Activated CD4-positive, alpha-beta T cell treated with anti-CD3 and anti-CD28 coated beads, Interleukin-2, amount 10 ng/mL, durations not matched to agents 7 days and 5 days (primary cell): ENCODE data around the gene BOD1L2. TPM values are rescaled to one million over a fixed set of nuclear protein-coding genes. Genes with fewer than 3 reads are reported as not detected.

ENCODE experiments used
- CTCF ChIA-PET: fragments of 350-600 bp; sonication (Branson Sonifier 250); formaldehyde crosslinking; loops from one replicate; lab custom pipeline; 2021; ENCODE audit warnings: antibody characterized with exemption; lab: Charles Lee
- POLR2A ChIA-PET: fragments of 350-600 bp; sonication (Branson Sonifier 250); formaldehyde crosslinking; loops from one replicate; lab custom pipeline; 2021; ENCODE audit warnings: antibody characterized with exemption; lab: Charles Lee
- DNase-seq: peaks from one replicate; pipeline ENCODE4 v3.0.0-alpha.2; 2020
- H3K27ac Mint-ChIP-seq: one replicate; pipeline ENCODE4 v1.8.0; 2021; ENCODE audit warnings: mild to moderate bottlenecking, moderate library complexity, mixed read lengths
- H3K27me3 Mint-ChIP-seq: one replicate; pipeline ENCODE4 v1.8.0; 2021; ENCODE audit warnings: mixed read lengths
- H3K36me3 Mint-ChIP-seq: one replicate; pipeline ENCODE4 v1.8.0; 2021; ENCODE audit warnings: low read depth, mixed read lengths
- H3K4me1 Mint-ChIP-seq: one replicate; pipeline ENCODE4 v1.8.0; 2021; ENCODE audit warnings: mixed read lengths
- H3K4me3 Mint-ChIP-seq: one replicate; pipeline ENCODE4 v1.8.0; 2021; ENCODE audit warnings: mild to moderate bottlenecking, moderate library complexity, mixed read lengths
- H3K9me3 Mint-ChIP-seq: one replicate; pipeline ENCODE4 v1.8.0; 2021; ENCODE audit warnings: mixed read lengths
- total RNA-seq, 2 experiments: library from RNA; stranded (reverse); gene quantifications; one replicate each; pipeline ENCODE4 v1.2.3, GENCODE V29; 2021

BOD1L2 gene
- total RNA-seq, 2 experiments from 2014 or later: not detected

- H3K4me3 Mint-ChIP-seq: no peak overlapping the region
- no peaks in the 10 kb centered on the region for H3K9me3 Mint-ChIP-seq
- ChIA-PET POLR2A (no interaction called here), CTCF (interaction anchor here (1.5 kb wide), 1 partner anchor 14 kb away, joined by 3 read pairs; no protein-coding TSS in a partner anchor)
- H3K4me1 Mint-ChIP-seq: no peaks in the 10 kb centered on the region
- no peak for DNase-seq
- no peak overlapping the region for H3K27ac Mint-ChIP-seq
- no peaks in the 10 kb centered on the region for H3K36me3 Mint-ChIP-seq
- no peaks in the 10 kb centered on the region for H3K27me3 Mint-ChIP-seq
These were observed 11.2 kb upstream of the BOD1L2 start for GRCh38 chr18:57135699-57136098.

- Mint-ChIP-seq H3K9me3 (no peaks in the 10 kb centered on the region), H3K27me3 (no peaks in the 10 kb centered on the region), H3K36me3 (no peaks in the 10 kb centered on the region), H3K4me1 (no peaks in the 10 kb centered on the region), H3K4me3 (no peak overlapping the region), H3K27ac (no peak overlapping the region)
- POLR2A ChIA-PET: no interaction called here
- DNase-seq: no peak
- CTCF ChIA-PET: no interaction called here
These were observed 9.0 kb upstream of the BOD1L2 start for GRCh38 chr18:57137847-57138246.

GRCh38 chr18:57141208-57142129 is 5.4 kb upstream of the BOD1L2 start:
- H3K27ac Mint-ChIP-seq: no peak overlapping the region
- POLR2A ChIA-PET: no interaction called here

GRCh38 chr18:57142324-57142723 is 4.6 kb upstream of the BOD1L2 start:
- Mint-ChIP-seq H3K36me3 (no peaks in the 10 kb centered on the region), H3K9me3 (no peaks in the 10 kb centered on the region), H3K4me1 (no peaks in the 10 kb centered on the region), H3K27me3 (peaks cover 3% of the 10 kb centered on the region), H3K27ac (no peak overlapping the region), H3K4me3 (no peak overlapping the region)
- ChIA-PET POLR2A (no interaction called here), CTCF (no interaction called here)
- no peak for DNase-seq

More at GRCh38 chr18:57141208-57142129, 5.4 kb upstream of the BOD1L2 start:
- DNase-seq: no peak
- no peak overlapping the region for H3K4me3 Mint-ChIP-seq
- CTCF ChIA-PET: no interaction called here
- peaks cover 3% of the 10 kb centered on the region for H3K27me3 Mint-ChIP-seq
- H3K4me1 Mint-ChIP-seq: no peaks in the 10 kb centered on the region
- H3K9me3 Mint-ChIP-seq: no peaks in the 10 kb centered on the region
- no peaks in the 10 kb centered on the region for H3K36me3 Mint-ChIP-seq

GRCh38 chr18:57143265-57143664 is 3.6 kb upstream of the BOD1L2 start:
- no peak overlapping the region for H3K4me3 Mint-ChIP-seq
- peaks cover 3% of the 10 kb centered on the region for H3K27me3 Mint-ChIP-seq
- no peak for DNase-seq
- no peaks in the 10 kb centered on the region for H3K4me1 Mint-ChIP-seq
- H3K36me3 Mint-ChIP-seq: no peaks in the 10 kb centered on the region
- no peaks in the 10 kb centered on the region for H3K9me3 Mint-ChIP-seq
- CTCF ChIA-PET: interaction anchor here (1.3 kb wide), 1 partner anchor 14 kb away, joined by 3 read pairs; no protein-coding TSS in a partner anchor
- POLR2A ChIA-PET: no interaction called here
- no peak overlapping the region for H3K27ac Mint-ChIP-seq

- Mint-ChIP-seq H3K27me3 (peaks cover 17% of the 10 kb centered on the region), H3K36me3 (no peaks in the 10 kb centered on the region), H3K27ac (no peak overlapping the region), H3K4me3 (no peak overlapping the region), H3K4me1 (no peaks in the 10 kb centered on the region), H3K9me3 (no peaks in the 10 kb centered on the region)
- CTCF ChIA-PET: no interaction called here
- POLR2A ChIA-PET: no interaction called here
- no peak for DNase-seq
These were observed 1.4 kb downstream of the BOD1L2 start for GRCh38 chr18:57148263-57148662.

- no peaks in the 10 kb centered on the region for H3K4me1 Mint-ChIP-seq
- peaks cover 17% of the 10 kb centered on the region for H3K27me3 Mint-ChIP-seq
- ChIA-PET POLR2A (no interaction called here), CTCF (interaction anchor here (1.1 kb wide), 1 partner anchor 14 kb away, joined by 3 read pairs; no protein-coding TSS in a partner anchor)
- no peaks in the 10 kb centered on the region for H3K36me3 Mint-ChIP-seq
- no peaks in the 10 kb centered on the region for H3K9me3 Mint-ChIP-seq
- H3K4me3 Mint-ChIP-seq: no peak overlapping the region
- no peak for DNase-seq
- H3K27ac Mint-ChIP-seq: no peak overlapping the region
These were observed 2.2 kb downstream of the BOD1L2 start for GRCh38 chr18:57149051-57149450.

GRCh38 chr18:57149531-57149930 is 2.6 kb downstream of the BOD1L2 start:
- H3K36me3 Mint-ChIP-seq: no peaks in the 10 kb centered on the region
- H3K4me3 Mint-ChIP-seq: no peak overlapping the region
- peaks cover 15% of the 10 kb centered on the region for H3K27me3 Mint-ChIP-seq
- no peaks in the 10 kb centered on the region for H3K9me3 Mint-ChIP-seq
- POLR2A ChIA-PET: no interaction called here
- H3K27ac Mint-ChIP-seq: no peak overlapping the region
- CTCF ChIA-PET: interaction anchor here (1.1 kb wide), 1 partner anchor 14 kb away, joined by 3 read pairs; no protein-coding TSS in a partner anchor
- no peak for DNase-seq
- no peaks in the 10 kb centered on the region for H3K4me1 Mint-ChIP-seq

GRCh38 chr18:57150081-57150480 is 3.2 kb downstream of the BOD1L2 start:
- Mint-ChIP-seq H3K27ac (no peak overlapping the region), H3K4me3 (no peak overlapping the region), H3K27me3 (peaks cover 15% of the 10 kb centered on the region), H3K9me3 (no peaks in the 10 kb centered on the region), H3K36me3 (no peaks in the 10 kb centered on the region), H3K4me1 (no peaks in the 10 kb centered on the region)
- ChIA-PET CTCF (no interaction called here), POLR2A (no interaction called here)
- DNase-seq: no peak

GRCh38 chr18:57150828-57151227 is 3.9 kb downstream of the BOD1L2 start:
- H3K4me1 Mint-ChIP-seq: no peaks in the 10 kb centered on the region
- H3K36me3 Mint-ChIP-seq: no peaks in the 10 kb centered on the region
- no peaks in the 10 kb centered on the region for H3K9me3 Mint-ChIP-seq
- POLR2A ChIA-PET: no interaction called here
- CTCF ChIA-PET: no interaction called here
- no peak overlapping the region for H3K27ac Mint-ChIP-seq
- DNase-seq: no peak
- H3K27me3 Mint-ChIP-seq: peaks cover 15% of the 10 kb centered on the region
- no peak overlapping the region for H3K4me3 Mint-ChIP-seq

GRCh38 chr18:57154191-57154830 is 7.4 kb downstream of the BOD1L2 start:
- H3K27me3 Mint-ChIP-seq: peaks cover 11% of the 10 kb centered on the region
- H3K27ac Mint-ChIP-seq: no peak overlapping the region
- CTCF ChIA-PET: interaction anchor here (1.2 kb wide), 1 partner anchor 38 kb away, joined by 3 read pairs; no protein-coding TSS in a partner anchor
- POLR2A ChIA-PET: no interaction called here
- H3K9me3 Mint-ChIP-seq: no peaks in the 10 kb centered on the region
- no peak for DNase-seq
- H3K4me1 Mint-ChIP-seq: no peaks in the 10 kb centered on the region
- H3K36me3 Mint-ChIP-seq: no peaks in the 10 kb centered on the region
- H3K4me3 Mint-ChIP-seq: no peak overlapping the region

- H3K4me3 Mint-ChIP-seq: no peak overlapping the region
- POLR2A ChIA-PET: no interaction called here
- DNase-seq: no peak
- no peaks in the 10 kb centered on the region for H3K36me3 Mint-ChIP-seq
- peaks cover 2% of the 10 kb centered on the region for H3K27me3 Mint-ChIP-seq
- no peaks in the 10 kb centered on the region for H3K4me1 Mint-ChIP-seq
- no peak overlapping the region for H3K27ac Mint-ChIP-seq
- H3K9me3 Mint-ChIP-seq: no peaks in the 10 kb centered on the region
- CTCF ChIA-PET: no interaction called here
These were observed 17.5 kb downstream of the BOD1L2 start for GRCh38 chr18:57164401-57164800.

- no peaks in the 10 kb centered on the region for H3K9me3 Mint-ChIP-seq
- DNase-seq: no peak
- H3K4me3 Mint-ChIP-seq: no peak overlapping the region
- no peak overlapping the region for H3K27ac Mint-ChIP-seq
- ChIA-PET POLR2A (no interaction called here), CTCF (no interaction called here)
- peaks cover 2% of the 10 kb centered on the region for H3K27me3 Mint-ChIP-seq
- no peaks in the 10 kb centered on the region for H3K36me3 Mint-ChIP-seq
- no peaks in the 10 kb centered on the region for H3K4me1 Mint-ChIP-seq
These were observed 20.9 kb downstream of the BOD1L2 start for GRCh38 chr18:57167617-57168308.
